CMK (cell line): ENCODE measurements around the gene LRRC70.
"Not testable (repeated sequence)": the region's sequence is repeated elsewhere in the genome, so short reads cannot be mapped to it uniquely, and the experiment has no call there.

Experiments
- DNase-seq: peaks from one replicate; pipeline ENCODE4 v3.0.0-alpha.2; 2010; ENCODE audit warnings: low read depth

The LRRC70 gene

DNA sequence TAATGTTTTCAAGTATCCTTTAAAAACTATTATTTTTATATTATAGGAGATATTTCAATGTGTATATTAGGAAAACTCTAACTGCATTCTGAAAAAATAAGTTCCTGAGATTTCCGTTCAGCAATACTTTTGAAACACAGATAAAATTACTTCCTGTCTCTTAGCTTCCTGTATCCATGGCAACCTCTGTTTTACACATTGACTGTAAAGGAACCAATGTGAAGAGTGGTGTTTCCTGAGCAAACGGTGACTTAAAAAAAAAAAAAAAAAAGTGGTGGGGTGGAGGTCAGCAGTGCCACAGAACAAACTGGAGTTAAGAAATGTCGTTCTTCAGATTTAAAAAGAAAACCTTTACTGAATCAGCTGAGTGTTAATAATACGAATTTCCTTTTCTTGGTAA is at the start of gene LRRC70:
Gene LRRC70 (plus strand): TSS at position 280 of the 400 bp plus-strand sequence. CDS start 620 bp downstream, outside the sequence.
- DNase-seq, result peak; percentile 48

GRCh38 chr5:62533597-62533996 is 45.0 kb upstream of the LRRC70 start:
- DNase-seq, result no peak

GRCh38 chr5:62534461-62535236 is 44.0 kb upstream of the LRRC70 start:
- no peak for DNase-seq

DNA sequence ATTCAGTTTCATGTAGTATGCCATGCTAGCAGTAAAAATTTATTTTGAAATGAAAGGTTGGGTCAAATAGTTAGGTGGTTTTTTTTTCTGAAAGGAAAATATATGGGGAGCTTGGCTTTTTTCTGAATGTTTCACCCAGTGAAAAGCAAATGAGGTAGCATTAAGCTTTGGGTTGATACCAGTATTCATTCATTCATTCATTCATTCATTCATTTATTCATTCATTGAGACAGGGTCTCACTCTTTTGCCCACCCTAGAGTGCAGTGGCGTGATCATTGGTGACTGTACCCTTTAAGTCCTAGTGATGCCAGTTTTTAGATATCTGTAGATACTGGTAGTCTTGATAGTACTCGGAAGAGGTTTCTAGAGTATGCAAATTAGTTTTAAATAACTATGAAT is 42.4 kb upstream of the LRRC70 start:
- no peak for DNase-seq

GRCh38 chr5:62536783-62537182 is 41.8 kb upstream of the LRRC70 start:
- DNase-seq, result no peak

DNA sequence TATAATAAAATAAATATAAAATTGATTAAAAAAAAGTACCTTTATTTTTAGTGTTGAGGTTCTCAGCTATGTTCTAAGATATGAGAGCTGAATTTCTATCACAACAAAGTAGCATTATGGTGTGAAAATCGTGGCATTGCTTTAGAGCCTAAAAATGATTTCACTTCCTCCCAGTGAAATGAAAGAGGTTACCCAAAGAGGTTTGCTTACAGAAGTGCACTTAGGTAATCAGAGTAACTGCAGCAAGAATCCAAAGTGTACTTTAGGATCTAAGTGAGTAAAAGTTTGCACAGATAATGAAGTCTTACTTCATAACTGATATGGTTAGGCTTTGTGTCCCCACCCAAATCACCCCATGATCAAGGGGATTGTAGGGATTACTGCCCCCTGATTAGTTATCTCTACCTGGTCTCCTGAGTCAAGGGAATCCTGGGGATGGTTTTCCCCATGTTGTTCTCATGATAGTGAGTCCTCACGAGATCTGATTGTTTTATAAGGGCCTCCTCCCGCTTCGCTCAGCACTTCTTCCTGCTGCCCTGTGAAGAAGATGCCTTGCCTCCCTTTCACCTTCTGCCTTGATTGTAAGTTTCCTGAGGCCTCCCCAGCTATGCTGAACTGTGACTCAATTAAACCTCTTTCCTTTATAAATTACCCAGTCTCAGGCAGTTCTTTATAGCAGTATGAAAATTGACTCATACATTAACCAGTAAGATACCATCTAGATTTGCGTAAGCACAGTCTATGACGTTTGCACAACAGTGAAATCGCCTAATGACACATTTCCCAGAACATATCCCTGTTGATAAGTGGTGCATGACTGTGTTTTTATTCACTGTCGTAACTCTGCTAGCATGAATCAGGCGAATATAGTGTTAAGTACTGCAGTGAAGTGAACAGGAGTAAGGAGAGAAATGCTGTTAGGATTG is 40.3 kb upstream of the LRRC70 start:
- DNase-seq, result no peak

DNA sequence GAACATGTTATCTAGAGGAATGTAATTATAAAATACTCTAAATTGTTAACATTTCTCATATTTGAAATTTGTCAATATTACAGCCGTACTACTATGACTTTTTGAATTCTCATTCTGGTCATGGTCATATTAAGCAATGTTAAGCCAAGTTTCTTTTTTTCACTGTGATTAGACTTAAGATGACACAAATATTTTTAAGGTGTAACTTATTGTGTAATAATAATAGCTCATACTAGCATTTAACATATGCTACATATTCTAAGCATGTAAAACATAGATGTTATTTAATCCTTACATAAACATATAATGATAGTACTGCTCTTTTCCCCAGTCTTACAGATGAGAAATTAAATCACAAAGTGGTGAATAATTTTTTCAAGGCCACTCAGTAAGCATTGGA is 35.9 kb upstream of the LRRC70 start:
- no peak for DNase-seq

DNA sequence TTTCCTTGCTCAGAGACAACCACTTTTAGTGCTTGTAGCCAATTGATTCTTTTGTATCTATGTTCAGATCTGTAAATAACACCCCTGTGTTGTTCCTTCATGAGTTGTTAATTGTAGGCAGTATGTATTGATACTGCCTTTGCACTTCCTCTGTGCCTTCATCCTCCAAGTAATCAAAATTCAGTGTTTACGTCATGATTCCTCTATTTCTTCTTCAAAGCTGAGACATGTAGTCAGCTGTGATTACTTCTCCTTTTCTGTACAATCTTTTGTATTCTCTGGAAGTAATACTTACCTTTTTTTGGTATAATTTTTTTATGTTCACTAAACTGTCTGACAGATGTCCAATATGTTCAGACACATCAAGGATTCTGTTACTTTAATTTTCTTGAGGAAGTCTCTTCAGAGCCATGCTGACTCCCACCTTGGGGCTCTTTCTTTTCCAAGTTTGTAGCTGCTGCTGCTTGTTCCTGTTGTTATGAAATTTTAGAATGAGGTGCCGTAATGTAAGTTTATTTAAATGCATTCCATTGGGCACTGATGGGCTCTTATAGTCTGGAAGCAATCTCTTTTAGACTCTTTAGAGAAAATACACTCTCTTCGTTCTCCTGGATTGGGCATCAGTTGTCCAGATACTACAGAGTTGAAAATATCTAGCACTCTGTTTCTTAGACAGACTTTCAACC is 30.5 kb upstream of the LRRC70 start:
- no peak for DNase-seq

DNA sequence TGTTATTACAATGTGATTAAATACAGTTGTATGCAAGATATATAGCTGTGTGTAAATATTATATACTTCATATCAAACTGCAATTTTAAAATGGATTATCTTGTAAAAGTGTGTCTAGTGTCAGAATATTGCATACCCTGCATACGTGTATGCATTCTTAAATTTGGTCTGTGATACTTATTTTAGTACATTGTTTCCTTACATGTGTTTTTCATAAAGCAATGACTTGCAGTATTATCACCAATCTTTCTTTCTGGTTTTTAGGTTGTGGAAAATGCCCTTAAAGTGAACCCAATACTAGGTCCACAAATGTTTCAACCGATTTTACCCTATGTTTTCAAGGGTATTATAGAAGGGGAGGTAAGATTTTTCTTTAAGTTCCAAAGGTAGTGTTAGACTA is 28.5 kb upstream of the LRRC70 start:
- DNase-seq, result no peak

GRCh38 chr5:62555930-62556329 is 22.7 kb upstream of the LRRC70 start:
- DNase-seq, result no peak

DNA sequence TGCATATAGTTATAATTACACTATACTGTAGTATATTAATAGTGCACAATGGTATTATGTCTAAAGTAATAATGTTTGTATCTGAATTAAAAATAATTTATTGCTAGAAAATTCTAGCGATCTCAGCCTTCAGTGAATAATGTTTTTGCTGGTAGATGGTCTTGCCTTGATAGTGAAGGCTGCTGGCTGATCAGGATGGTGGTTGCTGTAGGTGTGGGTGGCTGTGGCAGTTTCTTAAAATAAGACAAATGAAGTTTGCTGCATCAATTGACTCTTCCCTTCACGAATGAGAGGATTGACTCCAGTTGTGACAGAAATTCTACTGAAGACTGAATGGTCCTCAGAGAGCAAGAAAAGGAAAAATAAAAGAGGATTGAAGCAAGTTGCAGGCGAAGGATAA is 19.7 kb upstream of the LRRC70 start:
- DNase-seq, result no peak

DNA sequence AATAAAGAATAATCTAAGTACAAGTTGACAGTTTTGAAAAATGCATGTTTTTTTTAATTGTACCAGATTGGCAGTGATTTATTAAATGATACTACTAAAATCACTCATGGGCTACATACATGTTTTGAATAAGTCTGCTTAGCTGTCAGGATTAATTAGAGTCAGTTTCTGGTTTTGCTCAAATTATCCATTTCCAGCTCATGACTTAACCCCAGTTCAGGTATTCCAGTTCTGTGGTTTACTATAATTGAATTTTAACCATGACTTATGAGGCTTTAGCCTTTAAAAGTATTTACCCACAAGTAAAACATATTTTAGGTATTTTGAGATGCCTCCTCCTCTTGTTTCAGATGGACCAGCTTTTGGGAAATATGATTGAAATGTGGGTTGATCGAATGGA is 17.8 kb upstream of the LRRC70 start:
- DNase-seq, result no peak

- DNase-seq, result no peak
Observed at GRCh38 chr5:62561896-62562295, 16.7 kb upstream of the LRRC70 start.

- no peak for DNase-seq
Observed at GRCh38 chr5:62562867-62563266, 15.8 kb upstream of the LRRC70 start.

DNA sequence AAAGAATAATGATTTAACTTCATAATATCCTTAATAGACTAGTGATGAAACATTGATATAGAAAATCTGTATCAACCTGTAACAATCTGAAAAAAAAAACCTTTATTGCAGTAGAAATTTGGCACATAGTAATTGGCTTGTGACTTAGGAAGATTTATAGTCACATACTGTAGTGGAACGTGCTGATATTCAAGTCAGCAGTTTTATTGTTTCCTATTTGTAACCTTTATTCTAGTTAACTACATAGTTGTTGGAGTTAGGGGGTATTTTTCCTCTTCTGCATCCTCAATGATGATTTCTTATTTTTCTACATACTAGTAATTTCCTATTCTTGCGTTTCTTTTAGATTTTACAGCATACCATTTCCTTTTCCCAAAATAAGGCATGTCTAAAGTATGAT is 14.5 kb upstream of the LRRC70 start:
- no peak for DNase-seq

DNA sequence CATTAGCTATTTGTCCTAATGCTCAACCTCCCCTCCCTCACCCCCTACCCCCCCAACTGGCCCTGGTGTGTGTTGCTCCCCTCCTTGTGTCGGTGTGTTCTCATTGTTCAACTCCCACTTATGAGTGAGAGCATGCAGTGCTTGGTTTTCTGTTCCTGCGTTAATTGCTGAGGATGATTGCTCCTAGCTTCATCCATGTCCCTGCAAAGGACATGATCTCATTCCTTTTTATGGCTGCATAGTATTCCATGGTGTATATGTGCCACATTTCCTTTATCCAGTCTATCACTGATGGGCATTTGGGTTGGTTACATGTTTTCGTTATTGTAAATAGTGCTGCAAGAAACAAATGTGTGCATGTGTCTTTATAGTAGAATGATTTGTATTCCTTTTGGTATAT is 12.9 kb upstream of the LRRC70 start:
- DNase-seq, result not testable (repeated sequence)

GRCh38 chr5:62568143-62568542 is 10.5 kb upstream of the LRRC70 start:
- DNase-seq, result no peak

- DNase-seq, result no peak
Observed at GRCh38 chr5:62568800-62569432, 9.7 kb upstream of the LRRC70 start.

- DNase-seq, result no peak
Observed at GRCh38 chr5:62569470-62569869, 9.1 kb upstream of the LRRC70 start.

DNA sequence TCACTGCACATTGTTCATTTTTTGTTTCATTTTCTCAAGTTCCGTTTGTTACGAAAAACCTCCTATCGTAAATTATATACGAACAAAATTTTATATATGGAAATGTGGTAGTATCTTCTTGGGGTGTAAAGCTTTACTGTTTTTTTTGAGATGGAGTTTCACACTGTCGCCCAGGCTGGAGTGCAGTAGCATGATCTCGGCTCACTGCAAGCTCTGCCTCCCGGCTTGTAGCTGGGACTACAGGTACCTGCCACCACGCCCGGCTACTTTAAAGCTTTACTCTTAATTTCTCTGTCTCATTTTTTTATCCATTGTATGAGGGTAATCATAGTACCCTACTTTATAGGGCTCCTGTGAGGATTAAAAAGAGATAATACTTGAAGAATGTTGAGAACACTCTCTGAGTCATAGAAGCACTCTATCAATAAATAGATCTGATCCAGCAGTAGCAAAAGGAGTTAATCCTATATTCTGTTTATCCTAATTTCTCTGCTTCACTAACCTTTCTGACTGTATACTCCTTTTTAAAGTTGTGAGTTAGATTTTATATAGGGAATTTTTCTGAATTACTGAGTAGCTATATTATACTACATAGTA is 5.6 kb upstream of the LRRC70 start:
- DNase-seq, result no peak

DNA sequence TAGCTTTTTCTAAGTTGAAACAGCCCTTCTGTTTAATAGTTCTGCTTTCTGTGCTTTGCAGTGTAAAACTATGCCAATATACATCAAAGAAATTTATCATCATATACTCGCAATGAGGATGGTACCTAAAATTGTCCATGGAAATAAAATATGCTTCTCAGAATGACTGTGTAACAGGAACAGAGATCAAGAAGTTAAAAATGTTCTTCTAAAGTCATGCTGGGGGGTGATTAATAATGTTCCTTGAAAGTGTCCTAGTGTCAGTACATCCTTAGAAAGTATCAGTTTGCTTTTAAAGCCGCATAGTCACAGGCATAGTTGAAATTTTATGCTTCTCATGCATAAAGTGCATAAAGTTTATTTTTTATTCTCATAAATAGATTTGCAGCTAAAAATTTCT is 4.0 kb upstream of the LRRC70 start:
- no peak for DNase-seq

GRCh38 chr5:62575066-62575465 is 3.6 kb upstream of the LRRC70 start:
- DNase-seq, result no peak
